ENCODE measurements around the gene NDRG4.

DNA sequence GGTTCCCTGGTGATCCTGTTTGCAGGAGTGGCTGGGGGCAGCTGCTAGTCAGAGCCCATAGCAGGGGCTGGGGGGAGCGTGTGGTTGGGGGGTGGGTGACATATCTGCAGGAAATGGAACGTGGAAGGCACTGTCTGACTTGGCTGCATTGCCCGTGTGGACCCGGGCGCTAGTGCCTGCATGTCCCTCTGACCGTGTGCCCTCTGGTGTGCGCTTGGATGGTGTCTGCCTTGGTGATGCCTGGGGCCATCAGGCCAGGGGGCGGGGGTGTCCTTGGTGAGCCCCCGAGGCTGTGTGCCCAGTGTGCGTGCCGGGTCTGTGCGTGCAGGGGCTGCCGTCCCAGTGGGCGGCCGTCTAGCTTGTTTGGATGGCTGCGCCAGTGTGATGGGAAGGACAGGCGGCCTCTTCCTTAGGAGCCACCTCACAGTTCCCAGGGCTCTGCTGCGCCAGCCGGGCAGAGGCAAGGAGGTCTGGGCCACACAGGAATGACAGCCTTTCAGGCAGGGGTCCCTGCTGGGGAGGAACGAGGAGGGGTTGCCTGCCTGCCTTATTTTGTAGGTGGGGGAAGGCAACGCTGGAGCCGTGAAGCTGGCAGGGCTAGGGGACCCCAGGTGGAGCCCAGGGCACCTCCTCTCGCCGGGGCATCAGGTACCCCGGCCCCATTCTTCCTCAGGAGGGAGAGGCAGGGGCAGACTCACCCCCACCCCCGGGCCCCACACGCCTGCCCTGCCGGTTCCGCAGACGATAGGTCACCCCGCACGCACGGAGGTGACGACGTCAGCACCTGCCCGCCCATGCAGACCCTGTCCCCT lies 693 bp downstream of the NDRG4 start:
- TF ChIP-seq, protein P1, sequence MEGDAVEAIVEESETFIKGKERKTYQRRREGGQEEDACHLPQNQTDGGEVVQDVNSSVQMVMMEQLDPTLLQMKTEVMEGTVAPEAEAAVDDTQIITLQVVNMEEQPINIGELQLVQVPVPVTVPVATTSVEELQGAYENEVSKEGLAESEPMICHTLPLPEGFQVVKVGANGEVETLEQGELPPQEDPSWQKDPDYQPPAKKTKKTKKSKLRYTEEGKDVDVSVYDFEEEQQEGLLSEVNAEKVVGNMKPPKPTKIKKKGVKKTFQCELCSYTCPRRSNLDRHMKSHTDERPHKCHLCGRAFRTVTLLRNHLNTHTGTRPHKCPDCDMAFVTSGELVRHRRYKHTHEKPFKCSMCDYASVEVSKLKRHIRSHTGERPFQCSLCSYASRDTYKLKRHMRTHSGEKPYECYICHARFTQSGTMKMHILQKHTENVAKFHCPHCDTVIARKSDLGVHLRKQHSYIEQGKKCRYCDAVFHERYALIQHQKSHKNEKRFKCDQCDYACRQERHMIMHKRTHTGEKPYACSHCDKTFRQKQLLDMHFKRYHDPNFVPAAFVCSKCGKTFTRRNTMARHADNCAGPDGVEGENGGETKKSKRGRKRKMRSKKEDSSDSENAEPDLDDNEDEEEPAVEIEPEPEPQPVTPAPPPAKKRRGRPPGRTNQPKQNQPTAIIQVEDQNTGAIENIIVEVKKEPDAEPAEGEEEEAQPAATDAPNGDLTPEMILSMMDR (IDR thresholded peaks at IDR 0.05): no peak
- TF ChIP-seq POLR2A (IDR thresholded peaks at IDR 0.05): no peak

Measured in uterus (tissue), 2 donors.